Retinal pigment epithelial cell (primary cell): Measurements from ENCODE around the gene MAPK4.

Experiments used
- DNase-seq: peaks from one replicate; pipeline ENCODE4 v3.0.0-alpha.2; 2010; ENCODE audit warnings: low read depth
- H3K4me3 ChIP-seq: 2 replicates; pipeline ENCODE4 v1.5.1; 2011; ENCODE audit warnings: mild to moderate bottlenecking, low read length, control low read depth, moderate library complexity
- TF ChIP-seq, protein P1 (sequence below): conservative IDR thresholded peaks from 2 replicates; pipeline ENCODE4 v1.5.1; 2011; ENCODE audit warnings: low read depth, low read length, control low read depth, inconsistent platforms

The MAPK4 gene

DNA sequence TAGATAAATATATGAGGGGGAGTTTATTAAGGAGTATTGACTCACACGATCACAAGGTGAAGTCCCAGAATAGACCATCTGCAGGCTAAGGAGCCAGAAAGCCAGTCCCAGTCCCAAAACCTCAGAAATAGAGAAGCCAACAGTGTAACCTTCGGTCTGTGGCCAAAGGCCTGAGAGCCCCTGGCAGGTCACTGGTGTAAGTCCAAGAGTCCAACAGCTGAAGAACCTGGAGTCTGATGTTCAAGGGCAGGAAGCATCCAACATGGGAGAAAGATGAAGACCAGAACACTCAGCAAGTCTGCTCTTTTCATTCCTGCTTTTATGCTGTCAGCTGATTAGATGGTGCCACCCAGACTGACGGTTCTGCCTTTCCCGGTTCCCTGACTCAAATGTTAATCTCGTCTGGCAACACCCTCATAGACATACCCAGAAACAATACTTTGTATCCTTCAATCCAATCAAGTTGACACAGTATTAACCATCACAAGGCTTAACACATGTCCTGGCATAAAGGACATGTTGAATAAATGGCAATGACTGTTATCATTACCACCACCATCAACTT is 56.7 kb downstream of the MAPK4 start:
- TF ChIP-seq, protein P1, sequence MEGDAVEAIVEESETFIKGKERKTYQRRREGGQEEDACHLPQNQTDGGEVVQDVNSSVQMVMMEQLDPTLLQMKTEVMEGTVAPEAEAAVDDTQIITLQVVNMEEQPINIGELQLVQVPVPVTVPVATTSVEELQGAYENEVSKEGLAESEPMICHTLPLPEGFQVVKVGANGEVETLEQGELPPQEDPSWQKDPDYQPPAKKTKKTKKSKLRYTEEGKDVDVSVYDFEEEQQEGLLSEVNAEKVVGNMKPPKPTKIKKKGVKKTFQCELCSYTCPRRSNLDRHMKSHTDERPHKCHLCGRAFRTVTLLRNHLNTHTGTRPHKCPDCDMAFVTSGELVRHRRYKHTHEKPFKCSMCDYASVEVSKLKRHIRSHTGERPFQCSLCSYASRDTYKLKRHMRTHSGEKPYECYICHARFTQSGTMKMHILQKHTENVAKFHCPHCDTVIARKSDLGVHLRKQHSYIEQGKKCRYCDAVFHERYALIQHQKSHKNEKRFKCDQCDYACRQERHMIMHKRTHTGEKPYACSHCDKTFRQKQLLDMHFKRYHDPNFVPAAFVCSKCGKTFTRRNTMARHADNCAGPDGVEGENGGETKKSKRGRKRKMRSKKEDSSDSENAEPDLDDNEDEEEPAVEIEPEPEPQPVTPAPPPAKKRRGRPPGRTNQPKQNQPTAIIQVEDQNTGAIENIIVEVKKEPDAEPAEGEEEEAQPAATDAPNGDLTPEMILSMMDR = no peak
- no peak for DNase-seq
- no peak overlapping the region for H3K4me3 ChIP-seq

DNA sequence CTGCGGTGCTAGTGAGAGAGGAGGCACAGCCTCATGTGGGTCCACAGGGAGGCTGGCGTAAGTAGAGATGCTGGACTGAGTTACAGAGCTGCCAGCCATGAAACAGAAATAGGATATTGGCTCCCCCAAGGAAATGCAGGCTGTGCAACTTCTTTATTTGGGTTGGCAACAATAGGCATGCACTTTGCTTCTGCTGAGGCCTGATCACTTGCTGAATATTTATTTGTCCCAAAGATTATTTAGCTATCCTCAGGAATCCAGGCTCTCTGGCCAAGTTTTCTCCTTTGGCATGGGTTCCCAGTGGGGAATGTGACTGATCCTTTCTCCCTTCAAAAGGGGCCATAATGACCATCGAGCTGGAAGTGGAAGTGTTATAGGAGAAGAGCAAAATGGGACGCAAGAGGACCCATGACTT is 60.0 kb downstream of the MAPK4 start:
- TF ChIP-seq, protein P1 = no peak
- DNase-seq = no peak
- H3K4me3 ChIP-seq = no peak overlapping the region

DNA sequence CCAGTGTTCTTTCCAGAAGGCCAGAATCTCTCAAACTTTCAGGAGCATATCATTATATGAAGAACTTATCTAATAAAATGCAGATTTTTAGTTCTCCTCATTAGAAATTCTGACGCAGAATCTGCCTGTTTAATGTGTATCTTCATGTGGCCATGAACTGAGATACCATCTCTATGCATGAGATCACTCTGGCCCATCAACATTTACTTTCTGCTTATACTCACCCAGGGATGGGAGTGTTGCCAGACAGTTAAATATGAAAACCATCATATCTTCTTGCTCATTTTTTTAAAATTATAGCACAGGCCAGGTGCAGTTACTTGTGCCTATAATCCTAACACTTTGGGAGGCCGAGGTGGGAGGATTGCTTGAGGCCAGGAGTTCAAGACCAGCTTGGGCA is 60.4 kb downstream of the MAPK4 start:
- no peak overlapping the region for H3K4me3 ChIP-seq
- TF ChIP-seq, protein P1 = no peak
- DNase-seq = no peak

DNA sequence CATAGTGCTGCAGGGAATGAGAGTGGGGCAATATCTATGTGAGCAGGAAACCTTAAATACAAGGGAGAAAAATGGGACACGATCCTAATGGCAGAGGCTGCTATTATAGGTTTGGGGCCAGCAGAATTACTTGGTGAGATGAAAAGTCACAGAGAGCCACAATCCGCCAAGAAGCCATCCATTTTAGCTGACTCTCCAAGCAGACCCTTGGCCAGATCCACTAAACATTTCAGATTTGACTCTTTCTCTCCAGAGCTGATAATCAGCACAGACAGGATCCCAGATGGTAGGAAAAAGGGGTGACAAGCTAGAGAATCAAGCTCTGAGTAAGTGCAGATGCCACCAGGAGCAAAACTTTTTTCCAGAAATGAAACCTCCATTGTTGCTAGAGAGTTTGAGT is 61.5 kb downstream of the MAPK4 start:
- no peak overlapping the region for H3K4me3 ChIP-seq
- DNase-seq = no peak
- TF ChIP-seq, protein P1 = no peak

DNA sequence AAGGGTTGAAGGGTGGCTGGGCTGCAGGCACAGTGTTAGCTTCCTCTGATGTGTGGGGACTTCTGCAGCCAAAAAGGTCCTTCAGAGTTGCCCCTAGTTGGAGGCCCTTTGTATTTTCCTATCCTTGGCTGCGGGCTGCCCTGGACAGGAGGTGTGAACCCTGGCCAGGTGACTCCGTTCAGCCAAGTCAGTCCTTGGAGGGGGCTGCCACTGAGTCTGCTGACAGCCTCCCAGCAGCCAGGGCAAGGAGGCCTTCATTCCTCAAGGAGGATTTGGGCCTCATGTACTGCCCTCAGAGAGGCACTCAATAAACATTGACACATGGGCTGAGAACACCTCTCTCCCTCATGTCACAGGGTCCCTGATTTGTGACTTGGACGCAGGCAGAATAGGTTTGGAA is 62.4 kb downstream of the MAPK4 start:
- no peak overlapping the region for H3K4me3 ChIP-seq
- TF ChIP-seq, protein P1 = no peak
- no peak for DNase-seq

DNA sequence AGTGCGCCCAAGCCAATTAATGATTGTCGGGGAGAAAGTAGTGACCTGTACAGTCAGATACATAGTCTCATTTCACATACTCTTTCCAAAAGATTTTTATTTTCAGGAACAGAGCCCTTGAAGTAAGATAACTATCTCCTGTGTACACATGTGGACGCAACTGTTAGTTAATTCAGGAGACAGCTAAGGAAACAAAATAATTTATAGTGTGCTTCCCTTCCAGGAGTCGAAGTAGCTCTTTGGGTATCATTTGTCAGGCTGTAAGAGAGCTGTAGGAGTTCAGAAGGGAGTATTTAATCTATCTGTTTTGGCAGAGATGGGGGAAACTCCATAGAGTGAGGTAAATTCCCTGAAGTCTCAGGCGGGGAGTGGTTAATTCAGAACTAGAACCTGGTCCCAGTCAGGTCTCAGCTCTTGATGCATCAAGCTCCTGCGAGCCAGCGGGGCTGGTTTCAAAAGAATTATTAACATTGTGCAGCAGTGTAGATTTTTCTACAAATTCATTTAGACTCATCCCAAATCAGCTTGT is 63.0 kb downstream of the MAPK4 start:
- no peak overlapping the region for H3K4me3 ChIP-seq
- no peak for DNase-seq
- TF ChIP-seq, protein P1 = no peak

DNA sequence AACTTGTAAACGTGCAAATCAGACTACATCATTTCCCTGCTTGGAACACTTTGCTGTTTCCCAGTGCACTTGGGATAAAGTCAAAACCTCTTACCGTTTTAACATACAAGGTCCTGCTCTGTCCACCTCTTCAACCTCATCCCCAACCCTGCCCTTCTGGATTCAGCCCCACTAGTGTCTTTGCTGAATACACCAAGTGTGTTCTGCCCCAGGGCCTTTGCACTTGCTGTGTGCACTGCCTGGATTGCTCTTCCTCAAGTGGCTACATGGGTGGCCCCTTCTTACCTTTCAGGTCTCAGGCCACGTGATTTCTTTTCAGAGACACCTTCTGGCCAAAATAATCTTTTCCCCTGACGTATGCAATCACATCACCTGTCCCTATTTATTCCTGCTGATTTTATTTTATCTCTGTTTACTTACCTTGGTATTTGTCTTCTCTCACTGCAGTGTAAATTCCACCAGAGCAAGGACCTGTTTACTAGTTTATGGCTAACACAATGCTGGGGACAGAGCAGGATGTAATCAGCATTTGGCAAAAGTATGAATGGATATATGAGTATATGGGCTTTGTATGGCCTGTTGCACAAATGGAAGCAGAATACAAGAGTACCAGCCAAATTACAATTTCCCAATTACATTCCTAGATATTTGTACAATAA is 63.9 kb downstream of the MAPK4 start:
- TF ChIP-seq, protein P1 = no peak
- DNase-seq = no peak
- H3K4me3 ChIP-seq = no peak overlapping the region
